GM12891 (cell line): ENCODE measurements around the gene ZNF506.

Source experiments
- POLR2A ChIP-seq: IDR thresholded peaks from 2 replicates; pipeline ENCODE4 v1.6.1; 2011; ENCODE audit warnings: low read depth, low read length, control low read depth
- POLR2AphosphoS5 ChIP-seq: IDR thresholded peaks from 2 replicates; pipeline ENCODE4 v1.6.1; 2011; ENCODE audit warnings: low read depth, low read length, control low read depth

GRCh38 chr19:19816679-19817078 is 4.9 kb downstream of the ZNF506 start:
- no peak for TF ChIP-seq POLR2AphosphoS5
- no peak for TF ChIP-seq POLR2A
